Measurements from ENCODE around the gene STRN. TPM values are rescaled to one million over a fixed set of nuclear protein-coding genes. Genes with fewer than 3 reads are reported as not detected.
"Not testable (repeated sequence)": the region's sequence is repeated elsewhere in the genome, so short reads cannot be mapped to it uniquely, and the experiment has no call there.

The STRN gene
- total RNA-seq, 2 experiments from 2014 or later: 16.1 to 32.6 TPM

GRCh38 chr2:37000988-37001556 lies 34.7 kb upstream of the STRN start:
- Histone ChIP-seq H4K20me1 (ENCODE audit: insufficient read depth, low read length) (no peaks in the 10 kb centered on the region), H3K9me3 (ENCODE audit: low read length) (peaks cover 6% of the 10 kb centered on the region; the same call in 1 of the 2 replicates), H3K79me2 (ENCODE audit: insufficient read depth, low read depth, low read length) (no peaks in the 10 kb centered on the region), H3K4me3 (ENCODE audit: low read depth, low read length, poor library complexity, severe bottlenecking) (no peak overlapping the region), H3K36me3 (ENCODE audit: insufficient read depth, low read length) (peaks cover 89% of the 10 kb centered on the region), H3K4me2 (ENCODE audit: low read length) (no peak overlapping the region), H2AFZ (ENCODE audit: low read length) (no peak overlapping the region), H3K9me2 (ENCODE audit: insufficient read depth, low read length) (no peaks in the 10 kb centered on the region), H3K27ac (ENCODE audit: low read depth, low read length, poor library complexity, severe bottlenecking) (no peak overlapping the region), H3K4me1 (ENCODE audit: insufficient read depth, low read length, poor library complexity, severe bottlenecking) (peaks cover 7% of the 10 kb centered on the region)
- BruUV-seq (replicated peaks): no TSS peak
- intact Hi-C loops (cut with micrococcal nuclease; ENCODE audit: unreplicated experiment): no loop called here
- ChIA-PET POLR2A (interaction anchor here (0.6 to 1.2 kb wide), 5 partner anchors 9 to 31 kb away, joined by 3 to 6 read pairs (median 3); no protein-coding TSS in a partner anchor), CTCF (ENCODE audit: unreplicated experiment) (no interaction called here)
- TF ChIP-seq EZH2phosphoT487 (IDR thresholded peaks at IDR 0.05; ENCODE audit: borderline replicate concordance, low read depth, low read length): no peak
- TF ChIP-seq CTCF (conservative IDR thresholded peaks at IDR 0.05; ENCODE audit: low read length): no peak
- DNase-seq (ENCODE audit: low spot score): no peak

- CTCF ChIA-PET (ENCODE audit: unreplicated experiment): no interaction called here
- intact Hi-C loops (cut with micrococcal nuclease; ENCODE audit: unreplicated experiment): no loop called here
- Histone ChIP-seq H3K27ac (ENCODE audit: low read depth, low read length, poor library complexity, severe bottlenecking) (no peak overlapping the region), H4K20me1 (ENCODE audit: insufficient read depth, low read length) (no peaks in the 10 kb centered on the region), H3K36me3 (ENCODE audit: insufficient read depth, low read length) (peaks cover 83% of the 10 kb centered on the region), H2AFZ (ENCODE audit: low read length) (no peak overlapping the region), H3K9me3 (ENCODE audit: low read length) (peaks cover 6% of the 10 kb centered on the region; the same call in 1 of the 2 replicates), H3K79me2 (ENCODE audit: insufficient read depth, low read depth, low read length) (no peaks in the 10 kb centered on the region), H3K9me2 (ENCODE audit: insufficient read depth, low read length) (no peaks in the 10 kb centered on the region), H3K4me3 (ENCODE audit: low read depth, low read length, poor library complexity, severe bottlenecking) (no peak overlapping the region), H3K4me1 (ENCODE audit: insufficient read depth, low read length, poor library complexity, severe bottlenecking) (peaks cover 3% of the 10 kb centered on the region), H3K4me2 (ENCODE audit: low read length) (no peak overlapping the region)
- no peak for DNase-seq (ENCODE audit: low spot score)
- TF ChIP-seq EZH2phosphoT487 (IDR thresholded peaks at IDR 0.05; ENCODE audit: borderline replicate concordance, low read depth, low read length) (no peak), CTCF (conservative IDR thresholded peaks at IDR 0.05; ENCODE audit: low read length) (no peak)
- POLR2A ChIA-PET: no interaction called here
- BruUV-seq (replicated peaks): no TSS peak
Observed at GRCh38 chr2:37000318-37000717, 34.0 kb upstream of the STRN start.

- peaks cover 74% of the 10 kb centered on the region for H3K36me3 ChIP-seq (ENCODE audit: insufficient read depth, low read length)
- H3K79me2 ChIP-seq (ENCODE audit: insufficient read depth, low read depth, low read length); H3K9me2 ChIP-seq (ENCODE audit: insufficient read depth, low read length); CTCF ChIA-PET (ENCODE audit: unreplicated experiment); H4K20me1 ChIP-seq (ENCODE audit: insufficient read depth, low read length); H3K9me3 ChIP-seq (ENCODE audit: low read length); H3K4me2 ChIP-seq (ENCODE audit: low read length); POLR2A ChIA-PET; H3K27ac ChIP-seq (ENCODE audit: low read depth, low read length, poor library complexity, severe bottlenecking); H2AFZ ChIP-seq (ENCODE audit: low read length); H3K4me3 ChIP-seq (ENCODE audit: low read depth, low read length, poor library complexity, severe bottlenecking); H3K4me1 ChIP-seq (ENCODE audit: insufficient read depth, low read length, poor library complexity, severe bottlenecking); BruUV-seq (replicated peaks); DNase-seq (ENCODE audit: low spot score); intact Hi-C loops (cut with micrococcal nuclease; ENCODE audit: unreplicated experiment): not testable (repeated sequence)
Observed at GRCh38 chr2:36999416-36999815, 33.1 kb upstream of the STRN start.
